ENCODE results near the gene PLXNB3.

The PLXNB3 gene

DNA sequence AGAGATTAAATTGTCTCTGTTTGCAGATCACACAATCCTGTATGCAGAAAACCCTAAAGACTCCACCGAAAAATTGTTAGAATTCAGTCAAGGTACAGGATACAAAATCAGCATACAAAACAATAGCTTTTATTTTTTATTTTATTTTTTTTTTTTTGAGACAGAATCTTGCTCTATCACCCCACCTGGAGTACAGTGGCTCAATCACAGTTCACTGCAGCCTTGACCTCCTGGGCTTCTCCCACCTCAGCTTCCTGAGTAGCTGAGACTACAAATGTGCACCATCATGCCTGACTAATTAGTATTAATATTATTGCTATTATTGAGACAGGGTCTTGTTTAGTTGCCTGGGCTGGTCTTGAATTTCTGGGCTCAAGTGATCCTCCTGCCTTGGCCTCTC, 8.9 kb upstream of the PLXNB3 start:
- DNase-seq (ENCODE audit: low read depth, low spot score), result no peak

DNA sequence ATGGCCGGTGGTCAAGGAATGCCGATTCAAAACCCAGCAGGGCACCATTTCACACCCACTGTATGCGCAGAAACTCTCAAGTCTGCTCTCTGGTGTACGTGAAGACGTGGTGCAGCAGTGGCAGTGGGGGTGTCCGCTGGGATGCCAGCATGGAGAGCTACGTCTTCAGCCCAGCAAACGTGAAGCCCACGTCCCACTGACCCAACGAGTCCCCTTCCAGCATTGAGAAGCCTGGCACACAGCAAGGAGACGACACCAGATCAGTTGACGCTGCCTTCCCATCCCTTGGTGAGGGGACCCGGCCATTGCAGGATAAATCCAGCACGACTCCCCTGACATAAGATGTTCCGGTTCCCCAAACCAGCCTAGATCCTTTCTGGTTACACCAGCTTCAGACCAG, 2.2 kb upstream of the PLXNB3 start:
- DNase-seq (ENCODE audit: low read depth, low spot score), result no peak

DNA sequence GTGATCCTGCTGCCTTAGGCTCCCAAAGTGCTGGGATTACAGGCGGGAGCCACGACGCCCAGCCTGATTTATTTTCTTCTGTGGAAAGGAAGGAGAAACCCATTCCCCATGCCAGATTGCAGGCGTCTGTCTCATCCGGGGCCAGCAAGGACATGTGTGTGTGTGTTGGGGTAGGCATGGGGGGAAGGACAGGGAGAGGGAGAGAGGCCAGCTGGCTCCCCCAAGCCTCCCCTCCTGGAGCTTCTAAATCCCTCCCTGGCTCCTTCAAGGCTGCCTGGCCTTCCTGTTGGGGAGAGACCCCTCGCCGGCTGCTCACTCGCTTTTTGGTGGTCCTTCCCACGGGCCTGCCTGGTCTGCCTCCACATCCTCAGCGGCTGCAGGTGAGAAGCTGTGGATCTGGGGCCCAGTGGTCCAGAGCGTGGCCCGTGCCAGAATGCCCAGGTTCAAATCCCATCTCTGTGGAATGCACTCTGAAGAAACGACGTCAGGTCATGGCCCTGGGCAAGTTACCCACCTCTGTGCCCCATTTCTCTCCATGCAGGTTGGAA, 1.3 kb upstream of the PLXNB3 start:
- no peak for DNase-seq (ENCODE audit: low read depth, low spot score)

DNA sequence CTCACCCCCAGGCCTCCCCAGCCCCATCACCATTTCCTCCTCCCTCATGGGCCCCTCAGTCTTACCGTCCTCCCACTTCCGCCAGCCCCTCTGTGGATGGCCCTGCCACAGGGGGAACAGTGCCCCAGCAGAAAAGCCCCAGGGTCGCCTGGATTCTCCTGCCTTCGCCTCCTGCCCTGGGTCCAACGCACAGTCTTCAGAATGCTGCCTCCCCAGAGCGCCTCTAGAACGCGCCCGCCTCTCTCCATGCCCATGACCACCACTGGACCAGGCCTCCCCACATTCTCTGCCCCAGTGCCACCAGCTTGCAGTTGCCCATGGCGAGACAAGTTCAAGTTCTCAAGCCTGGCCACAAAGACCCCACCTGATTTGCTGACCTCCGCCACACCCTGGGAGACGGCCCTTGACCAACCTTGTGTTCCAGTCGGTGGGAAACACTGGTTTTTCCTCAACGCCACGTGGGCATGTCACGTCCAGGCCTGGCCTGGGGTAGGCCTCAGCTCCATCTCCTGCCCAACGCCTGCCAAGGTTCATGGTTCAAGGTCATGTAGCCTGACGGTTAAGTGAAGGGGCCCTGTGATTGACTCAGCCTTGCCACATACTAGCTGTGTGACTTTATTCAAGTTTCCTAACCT, 634 bp upstream of the PLXNB3 start:
- no peak for DNase-seq (ENCODE audit: low read depth, low spot score)

DNA sequence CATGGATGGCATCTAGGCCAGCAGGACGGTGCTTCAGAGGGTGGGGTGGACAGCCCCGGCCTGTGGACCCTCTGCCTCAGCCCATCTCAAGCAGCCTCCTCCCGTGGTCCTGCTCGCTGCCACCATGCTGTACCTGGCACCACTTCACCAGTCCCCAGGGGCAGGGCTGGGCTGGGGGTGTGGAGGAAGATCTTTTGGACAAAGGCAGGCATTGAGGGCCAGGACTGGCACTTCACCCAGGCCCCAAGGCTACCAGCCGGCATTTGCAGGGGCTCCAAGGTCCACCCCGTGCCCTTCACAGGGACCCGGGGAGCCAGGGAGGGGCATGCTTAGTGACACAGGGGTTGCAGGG, 713 bp downstream of the PLXNB3 start:
- no peak for DNase-seq (ENCODE audit: low read depth, low spot score)

DNA sequence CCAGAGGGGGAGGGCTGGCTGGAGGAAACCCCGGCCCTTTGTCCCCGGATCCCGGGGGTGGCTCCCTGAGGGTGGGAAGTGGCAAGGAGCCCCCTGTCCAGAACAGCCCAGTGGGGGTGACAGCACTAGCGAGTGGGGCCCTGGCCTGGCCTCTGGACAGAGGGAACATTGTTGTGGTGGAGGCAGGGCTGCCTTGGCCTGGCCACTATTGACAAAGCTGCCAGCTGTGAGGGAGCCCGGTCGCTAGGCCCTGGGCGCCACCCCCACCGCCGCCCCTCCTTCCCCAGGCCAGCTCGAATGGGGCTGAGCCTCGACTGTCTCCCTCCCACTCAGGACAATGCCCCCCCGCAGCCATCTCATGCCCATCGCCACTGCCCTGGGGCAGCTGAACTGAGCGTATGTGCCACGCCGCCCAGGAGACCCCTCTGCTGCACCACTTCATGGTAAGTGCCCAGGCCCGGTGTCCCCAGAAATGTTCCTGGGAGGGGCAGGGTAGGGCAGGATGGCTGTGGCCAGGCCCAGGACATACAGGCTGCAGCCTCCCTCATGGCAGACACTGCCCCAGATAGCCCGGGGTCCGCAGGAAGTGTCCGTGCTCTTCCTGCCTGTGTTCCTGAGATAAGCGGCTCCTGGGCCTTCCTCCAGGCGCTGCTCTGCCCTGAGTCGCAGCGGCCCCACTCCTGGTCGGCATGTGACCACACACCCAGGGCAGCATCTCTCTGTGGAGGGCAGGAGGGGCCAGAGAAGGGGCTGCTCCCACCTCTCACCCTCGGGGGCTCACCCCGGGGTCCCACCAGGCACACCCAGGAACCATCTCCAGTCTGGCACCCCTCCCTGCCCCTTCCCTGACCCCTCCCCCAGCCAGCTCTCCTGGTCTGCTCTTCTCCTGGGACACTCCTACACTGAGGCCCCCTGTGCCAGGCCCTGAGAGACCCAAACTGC, 1.4 kb downstream of the PLXNB3 start:
- peak; percentile 56 for DNase-seq (ENCODE audit: low read depth, low spot score)

DNA sequence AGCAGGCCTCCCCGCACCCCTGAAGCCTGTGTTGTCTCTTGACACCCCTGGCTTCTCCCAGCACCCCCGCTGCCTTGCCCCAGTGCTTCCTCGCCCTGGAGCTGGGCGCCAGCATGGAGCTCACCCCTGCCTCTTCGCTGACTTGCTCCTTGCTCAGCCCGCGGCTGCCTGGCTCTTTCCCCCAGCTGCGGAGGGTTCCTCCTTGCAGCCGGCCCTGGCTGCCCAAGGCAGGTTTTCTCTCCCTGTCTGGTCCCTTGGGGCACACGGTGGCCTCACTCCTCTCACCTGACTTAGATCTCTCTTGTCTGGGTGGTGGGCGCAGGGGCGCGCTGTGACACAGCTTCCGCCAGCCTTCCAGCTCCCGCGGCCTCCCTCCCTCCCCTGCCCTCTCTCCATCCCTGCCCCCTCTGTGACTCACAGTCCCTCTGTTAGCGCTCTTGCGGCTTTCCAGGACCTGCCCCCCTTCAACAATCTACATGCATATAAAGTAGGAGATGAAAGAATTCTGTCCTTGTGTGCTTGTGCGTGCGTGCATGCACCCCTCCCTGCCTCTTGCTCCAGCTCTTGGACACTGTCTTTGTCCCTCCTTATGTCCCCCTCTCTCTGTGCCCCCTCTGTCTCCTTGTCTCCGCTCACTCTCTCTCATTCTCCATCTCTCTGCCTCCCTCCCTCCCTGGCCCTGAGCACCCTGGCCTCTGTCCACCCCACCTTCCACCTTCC, 2.2 kb downstream of the PLXNB3 start:
- DNase-seq (ENCODE audit: low read depth, low spot score), result peak; percentile 63

DNA sequence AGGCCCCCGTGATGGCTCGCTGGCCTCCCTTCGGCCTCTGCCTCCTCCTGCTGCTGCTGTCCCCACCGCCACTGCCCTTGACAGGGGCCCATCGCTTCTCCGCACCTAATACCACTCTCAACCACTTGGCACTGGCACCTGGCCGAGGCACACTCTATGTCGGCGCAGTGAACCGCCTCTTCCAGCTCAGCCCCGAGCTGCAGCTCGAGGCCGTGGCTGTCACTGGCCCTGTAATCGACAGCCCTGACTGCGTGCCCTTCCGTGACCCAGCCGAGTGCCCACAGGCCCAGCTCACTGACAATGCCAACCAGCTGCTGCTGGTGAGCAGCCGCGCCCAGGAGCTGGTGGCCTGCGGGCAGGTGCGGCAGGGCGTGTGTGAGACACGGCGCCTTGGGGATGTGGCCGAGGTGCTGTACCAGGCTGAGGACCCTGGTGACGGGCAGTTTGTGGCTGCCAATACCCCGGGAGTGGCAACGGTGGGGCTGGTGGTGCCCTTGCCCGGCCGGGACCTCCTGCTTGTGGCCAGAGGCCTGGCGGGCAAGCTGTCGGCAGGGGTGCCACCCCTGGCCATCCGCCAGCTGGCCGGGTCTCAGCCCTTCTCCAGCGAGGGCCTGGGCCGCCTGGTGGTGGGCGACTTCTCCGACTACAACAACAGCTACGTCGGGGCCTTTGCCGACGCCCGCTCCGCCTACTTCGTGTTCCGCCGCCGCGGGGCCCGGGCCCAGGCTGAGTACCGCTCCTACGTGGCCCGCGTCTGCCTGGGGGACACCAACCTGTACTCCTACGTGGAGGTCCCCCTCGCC, 3.0 kb downstream of the PLXNB3 start:
- DNase-seq (ENCODE audit: low read depth, low spot score), result peak; percentile 51

DNA sequence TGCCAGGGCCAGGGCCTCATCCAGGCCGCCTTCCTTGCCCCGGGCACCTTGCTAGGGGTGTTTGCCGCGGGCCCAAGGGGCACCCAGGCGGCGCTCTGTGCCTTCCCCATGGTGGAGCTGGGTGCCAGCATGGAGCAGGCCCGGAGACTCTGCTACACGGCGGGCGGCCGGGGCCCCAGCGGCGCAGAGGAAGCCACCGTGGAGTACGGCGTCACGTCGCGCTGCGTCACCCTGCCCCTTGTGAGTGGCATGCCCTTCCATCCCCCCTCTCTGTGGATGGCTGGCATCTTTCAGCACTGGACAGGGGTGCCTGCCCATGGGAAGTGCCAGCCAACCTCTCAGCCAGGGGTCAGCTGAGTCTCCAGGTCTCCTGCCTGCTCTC, 3.6 kb downstream of the PLXNB3 start:
- no peak for DNase-seq (ENCODE audit: low read depth, low spot score)

DNA sequence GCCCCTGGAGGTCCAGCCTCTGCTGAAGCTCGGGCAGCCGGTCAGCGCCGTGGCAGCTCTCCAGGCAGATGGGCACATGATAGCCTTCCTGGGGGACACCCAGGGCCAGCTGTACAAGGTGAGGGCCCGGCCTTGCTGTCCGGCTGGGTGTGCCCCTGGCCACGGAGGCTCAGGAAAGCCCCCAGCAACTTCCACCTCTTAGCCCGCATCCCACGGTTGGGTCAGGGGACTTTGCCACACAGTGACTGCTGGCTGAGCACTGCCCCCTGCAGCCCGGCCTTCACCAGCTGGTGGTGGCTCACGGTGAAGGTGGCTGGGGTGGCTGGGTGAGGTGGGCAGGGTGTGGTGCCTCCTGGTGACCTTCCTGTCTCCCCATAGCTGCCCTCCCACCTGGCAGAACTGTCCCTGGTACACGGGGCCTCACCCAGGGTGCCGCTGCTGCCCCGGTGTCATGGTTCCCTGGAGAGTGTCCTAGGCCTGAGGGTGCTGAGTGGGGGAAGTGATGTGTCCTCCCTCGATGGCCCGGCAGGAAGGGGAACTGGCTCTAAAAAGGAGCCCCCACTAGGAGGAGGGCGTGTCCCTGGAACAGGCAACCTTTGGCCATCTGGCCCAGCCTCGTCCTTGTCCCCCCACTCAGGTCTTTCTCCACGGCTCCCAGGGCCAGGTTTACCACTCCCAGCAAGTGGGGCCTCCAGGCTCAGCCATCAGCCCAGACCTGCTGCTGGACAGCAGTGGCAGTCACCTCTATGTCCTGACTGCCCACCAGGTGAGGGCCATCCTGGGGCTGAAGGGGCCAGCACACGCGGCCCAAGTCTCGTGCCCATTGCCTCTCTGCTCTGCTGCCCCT, 4.5 kb downstream of the PLXNB3 start:
- DNase-seq (ENCODE audit: low read depth, low spot score), result no peak

DNA sequence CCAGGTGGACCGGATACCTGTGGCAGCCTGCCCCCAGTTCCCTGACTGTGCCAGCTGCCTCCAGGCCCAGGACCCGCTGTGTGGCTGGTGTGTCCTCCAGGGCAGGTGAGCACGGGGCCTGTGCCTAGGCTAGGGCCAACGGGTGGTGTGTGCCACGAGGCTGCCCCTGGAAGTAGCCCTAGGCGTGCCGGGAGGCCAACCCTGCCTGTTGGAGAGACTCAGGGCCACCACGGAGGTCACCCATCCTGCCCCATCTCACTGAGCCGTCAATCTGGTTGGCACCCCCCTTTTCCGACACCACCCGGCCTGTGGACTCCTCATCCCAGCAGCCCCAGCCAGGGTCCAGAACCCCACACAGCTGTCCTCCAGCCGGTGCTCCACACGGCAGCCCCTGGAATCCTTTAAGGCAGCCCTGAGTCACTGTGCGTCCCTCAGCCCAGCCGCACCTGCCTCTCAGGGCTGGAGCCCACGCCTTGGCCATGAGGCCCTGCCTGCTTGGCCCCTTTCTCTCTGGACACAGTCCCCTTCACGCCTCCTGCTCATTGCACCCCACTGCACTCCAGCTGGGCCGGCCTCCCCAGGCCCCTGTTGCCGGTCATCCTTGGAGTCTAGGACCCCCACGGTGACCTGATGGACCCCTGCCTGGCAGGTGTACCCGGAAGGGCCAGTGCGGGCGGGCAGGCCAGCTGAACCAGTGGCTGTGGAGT, 5.3 kb downstream of the PLXNB3 start:
- no peak for DNase-seq (ENCODE audit: low read depth, low spot score)

DNA sequence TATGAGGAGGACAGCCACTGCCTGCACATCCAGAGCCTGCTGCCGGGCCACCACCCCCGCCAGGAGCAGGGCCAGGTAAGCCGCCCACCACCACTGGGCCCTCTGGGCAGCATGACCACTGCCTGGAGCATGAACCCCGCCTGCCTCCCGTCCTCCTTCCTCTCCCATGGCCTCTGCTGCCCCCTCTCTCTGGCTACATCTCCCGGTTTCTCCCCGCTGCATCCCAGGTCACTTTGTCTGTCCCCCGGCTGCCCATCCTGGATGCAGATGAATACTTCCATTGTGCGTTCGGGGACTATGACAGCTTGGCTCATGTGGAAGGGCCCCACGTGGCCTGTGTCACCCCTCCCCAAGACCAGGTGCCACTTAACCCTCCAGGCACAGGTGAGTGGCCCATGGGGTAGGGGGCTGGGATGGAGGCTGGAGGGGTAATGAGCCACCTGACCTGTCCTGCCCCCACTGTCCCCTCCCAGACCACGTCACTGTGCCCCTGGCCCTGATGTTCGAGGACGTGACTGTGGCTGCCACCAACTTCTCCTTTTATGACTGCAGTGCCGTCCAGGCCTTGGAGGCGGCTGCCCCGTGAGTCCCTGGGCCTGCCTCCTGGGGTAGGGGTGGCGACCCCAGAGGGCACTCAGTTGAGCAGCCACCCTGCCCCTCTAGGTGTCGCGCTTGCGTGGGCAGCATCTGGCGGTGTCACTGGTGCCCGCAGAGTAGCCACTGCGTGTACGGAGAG, 6.0 kb downstream of the PLXNB3 start:
- no peak for DNase-seq (ENCODE audit: low read depth, low spot score)

DNA sequence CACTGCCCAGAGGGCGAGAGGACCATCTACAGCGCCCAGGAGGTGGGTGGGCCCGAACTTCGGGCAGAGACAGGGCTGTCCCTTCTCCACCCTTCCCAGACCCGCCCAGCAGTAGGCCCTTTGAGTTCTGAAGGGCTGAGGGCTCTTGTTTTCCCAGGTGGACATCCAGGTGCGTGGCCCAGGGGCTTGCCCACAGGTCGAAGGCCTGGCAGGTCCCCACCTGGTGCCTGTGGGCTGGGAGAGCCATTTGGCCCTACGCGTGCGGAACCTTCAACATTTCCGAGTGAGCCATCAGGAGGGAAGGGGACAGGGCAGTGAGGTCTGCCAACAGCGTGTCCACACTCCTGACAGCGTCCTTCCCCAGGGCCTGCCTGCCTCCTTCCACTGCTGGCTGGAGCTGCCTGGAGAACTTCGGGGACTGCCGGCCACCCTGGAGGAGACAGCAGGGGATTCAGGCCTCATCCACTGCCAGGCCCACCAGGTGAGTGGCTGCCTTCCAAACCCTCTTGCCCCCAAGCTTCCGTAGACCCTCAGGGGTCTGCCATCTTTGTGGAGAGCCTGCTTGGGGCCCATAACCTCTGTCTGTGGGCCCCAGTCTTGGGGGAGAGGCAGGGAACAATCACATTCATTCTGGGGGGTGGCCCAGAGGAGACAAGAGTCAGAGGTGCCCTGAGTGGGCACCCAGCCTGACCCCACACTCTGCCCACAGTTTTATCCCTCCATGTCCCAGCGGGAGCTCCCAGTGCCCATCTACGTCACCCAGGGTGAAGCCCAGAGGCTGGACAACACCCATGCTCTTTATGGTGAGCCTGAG, 6.8 kb downstream of the PLXNB3 start:
- DNase-seq (ENCODE audit: low read depth, low spot score), result no peak

DNA sequence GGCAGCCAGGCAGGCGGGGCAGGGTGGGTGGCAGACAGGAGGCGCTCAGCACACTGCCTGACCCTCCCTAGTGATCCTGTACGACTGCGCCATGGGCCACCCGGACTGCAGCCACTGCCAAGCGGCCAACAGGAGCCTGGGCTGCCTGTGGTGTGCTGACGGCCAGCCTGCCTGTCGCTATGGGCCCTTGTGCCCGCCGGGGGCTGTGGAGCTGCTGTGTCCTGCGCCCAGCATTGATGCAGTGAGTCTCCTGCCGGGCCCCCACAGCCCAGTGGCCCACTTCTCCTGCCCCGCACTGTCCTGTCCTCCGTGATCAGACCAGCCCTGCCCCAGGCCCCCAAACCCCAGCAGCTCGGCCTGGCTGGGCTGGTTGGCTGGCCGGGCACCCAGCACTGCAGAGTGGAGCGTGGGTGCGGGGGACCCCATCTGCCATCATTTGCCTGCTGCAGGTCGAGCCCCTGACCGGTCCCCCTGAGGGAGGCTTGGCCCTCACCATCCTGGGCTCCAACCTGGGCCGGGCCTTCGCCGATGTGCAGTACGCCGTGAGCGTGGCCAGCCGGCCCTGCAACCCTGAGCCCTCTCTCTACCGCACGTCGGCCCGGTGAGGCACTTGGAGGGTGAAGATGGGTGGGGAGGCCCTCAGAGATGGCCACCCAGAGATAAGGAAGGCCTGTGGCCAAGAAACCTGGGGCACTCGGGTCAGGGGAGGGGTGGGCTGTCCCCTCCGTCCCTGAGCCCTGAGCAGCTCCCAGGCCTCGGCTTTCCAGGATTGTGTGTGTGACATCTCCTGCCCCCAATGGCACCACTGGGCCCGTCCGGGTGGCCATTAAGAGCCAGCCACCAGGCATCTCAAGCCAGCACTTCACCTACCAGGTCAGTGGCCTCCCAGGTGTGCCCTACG, 7.6 kb downstream of the PLXNB3 start:
- DNase-seq (ENCODE audit: low read depth, low spot score), result no peak

DNA sequence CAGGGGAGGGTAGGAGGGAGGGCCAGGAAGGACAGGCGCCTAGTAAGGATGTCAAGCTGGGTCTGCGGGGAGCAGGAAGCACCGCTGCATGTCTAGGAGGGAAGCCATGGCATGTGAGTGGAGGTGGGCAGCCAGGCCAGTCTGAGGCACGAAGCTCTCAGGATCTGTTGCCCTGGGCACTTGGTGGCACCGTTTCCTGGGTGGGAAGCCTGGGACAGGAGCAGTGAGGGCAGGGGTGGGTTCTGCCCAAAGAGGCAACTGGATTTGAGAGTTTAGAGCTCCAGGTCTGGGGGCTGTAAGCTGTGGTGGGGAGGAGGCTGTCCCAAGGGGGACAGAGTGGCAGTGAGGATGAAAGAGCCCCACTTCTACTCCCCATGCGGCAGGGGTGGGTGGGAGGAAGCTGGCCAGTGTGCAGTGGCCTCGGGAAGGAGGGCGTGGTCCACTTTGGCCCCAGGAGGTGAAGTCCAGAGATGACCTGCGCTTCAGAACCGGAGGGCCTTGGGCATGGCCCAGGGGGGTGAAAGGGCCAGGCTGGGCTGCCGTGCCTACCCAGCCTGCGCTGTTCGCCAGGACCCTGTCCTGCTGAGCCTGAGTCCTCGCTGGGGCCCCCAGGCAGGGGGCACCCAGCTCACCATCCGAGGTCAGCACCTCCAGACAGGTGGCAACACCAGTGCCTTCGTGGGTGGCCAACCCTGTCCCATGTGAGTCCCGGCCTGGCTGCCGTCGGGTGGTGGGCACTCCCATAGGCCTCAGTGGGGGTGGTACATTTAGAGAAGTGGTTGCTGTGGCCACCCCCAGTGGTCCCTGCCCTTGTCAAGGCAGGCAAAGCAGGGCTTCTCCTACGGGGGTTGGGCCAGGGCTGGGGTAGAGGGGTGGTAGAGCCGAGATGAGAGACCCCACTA, 8.5 kb downstream of the PLXNB3 start:
- DNase-seq (ENCODE audit: low read depth, low spot score), result no peak

DNA sequence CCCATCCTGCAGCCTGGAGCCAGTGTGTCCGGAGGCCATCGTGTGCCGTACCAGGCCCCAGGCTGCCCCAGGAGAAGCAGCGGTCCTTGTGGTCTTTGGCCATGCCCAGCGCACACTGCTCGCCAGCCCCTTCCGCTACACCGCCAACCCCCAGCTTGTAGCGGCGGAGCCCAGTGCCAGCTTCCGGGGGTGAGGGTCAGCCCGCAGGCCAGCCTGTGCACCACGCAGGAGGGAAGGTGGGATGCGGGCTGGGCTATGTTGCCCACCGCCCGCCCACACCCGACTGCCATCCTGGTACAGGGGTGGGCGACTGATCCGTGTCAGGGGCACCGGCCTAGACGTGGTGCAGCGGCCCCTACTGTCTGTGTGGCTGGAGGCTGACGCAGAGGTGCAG, 9.2 kb downstream of the PLXNB3 start:
- DNase-seq (ENCODE audit: low read depth, low spot score), result no peak

Data from ELF-1 (cell line).